WTC11 (cell line): ENCODE data around the gene DDX25. TPM values are rescaled to one million over a fixed set of nuclear protein-coding genes. Genes with fewer than 3 reads are reported as not detected.
A peak's percentile ranks its signal among the peaks of the same experiment; 100 is the strongest.

Source experiments
- ARID4B ChIP-seq: sonication (generic); formaldehyde crosslinking; IDR thresholded peaks from 2 replicates; pipeline ENCODE4 v1.8.0; 2023; ENCODE audit warnings: missing genetic modification reagents, mild to moderate bottlenecking, borderline replicate concordance
- ATF2 ChIP-seq: sonication (generic); formaldehyde crosslinking; IDR thresholded peaks from 2 replicates; pipeline ENCODE4 v1.8.1; 2022; ENCODE audit warnings: low read depth, missing genetic modification reagents, borderline replicate concordance
- CBFB ChIP-seq: sonication (generic); formaldehyde crosslinking; IDR thresholded peaks from 2 replicates; pipeline ENCODE4 v1.8.1; 2022; ENCODE audit warnings: mild to moderate bottlenecking, low read depth, missing genetic modification reagents
- CTCF ChIP-seq: fragments of 200-600 bp; IDR thresholded peaks from 2 replicates; pipeline ENCODE4 v1.8.0; 2022; ENCODE audit warnings: antibody characterized with exemption
- ETV6 ChIP-seq: sonication (generic); formaldehyde crosslinking; IDR thresholded peaks from 2 replicates; pipeline ENCODE4 v1.8.1; 2022; ENCODE audit warnings: mild to moderate bottlenecking, missing genetic modification reagents
- FOXK1 ChIP-seq: sonication (generic); formaldehyde crosslinking; IDR thresholded peaks from 2 replicates; pipeline ENCODE4 v1.8.0; 2022; ENCODE audit warnings: mild to moderate bottlenecking, moderate library complexity, missing genetic modification reagents
- GRHL2 ChIP-seq: fragments of 250-450 bp; sonication (Bioruptor Pico); IDR thresholded peaks from 2 replicates; pipeline ENCODE4 v1.8.0; 2022; ENCODE audit warnings: mild to moderate bottlenecking, moderate library complexity; ENCODE audit not compliant: insufficient replicate concordance, severe bottlenecking
- GTF2I ChIP-seq: fragments of 250-450 bp; sonication (Bioruptor Pico); conservative IDR thresholded peaks from 2 replicates; pipeline ENCODE4 v1.4.0; 2021; ENCODE audit warnings: mild to moderate bottlenecking
- JAZF1 ChIP-seq: fragments of 250-450 bp; sonication (Bioruptor Pico); IDR thresholded peaks from 2 replicates; pipeline ENCODE4 v1.9.0; 2021; ENCODE audit warnings: moderate library complexity, mild to moderate bottlenecking, inconsistent platforms
- MLX ChIP-seq: sonication (generic); formaldehyde crosslinking; IDR thresholded peaks from 2 replicates; pipeline ENCODE4 v1.8.1; 2023; ENCODE audit warnings: mild to moderate bottlenecking, missing genetic modification reagents, moderate library complexity
- MXD4 ChIP-seq: fragments of 250-450 bp; sonication (Bioruptor Pico); IDR thresholded peaks from 2 replicates; pipeline ENCODE4 v1.8.0; 2021; ENCODE audit warnings: mild to moderate bottlenecking, moderate library complexity, borderline replicate concordance
- PRRX2 ChIP-seq: fragments of 250-450 bp; sonication (Bioruptor Pico); IDR thresholded peaks from 2 replicates; pipeline ENCODE4 v1.8.0; 2021; ENCODE audit warnings: mild to moderate bottlenecking
- RORB ChIP-seq: fragments of 250-450 bp; sonication (Bioruptor Pico); IDR thresholded peaks from 2 replicates; pipeline ENCODE4 v1.9.0; 2021; ENCODE audit warnings: mild to moderate bottlenecking
- SMAD4 ChIP-seq: sonication (generic); formaldehyde crosslinking; IDR thresholded peaks from 2 replicates; pipeline ENCODE4 v1.8.0; 2022; ENCODE audit warnings: mild to moderate bottlenecking, missing genetic modification reagents
- SOX15 ChIP-seq: fragments of 250-450 bp; sonication (Bioruptor Pico); IDR thresholded peaks from 2 replicates; pipeline ENCODE4 v1.9.0; 2021; ENCODE audit warnings: mild to moderate bottlenecking
- TCF7 ChIP-seq: sonication (generic); formaldehyde crosslinking; IDR thresholded peaks from 2 replicates; pipeline ENCODE4 v1.8.0; 2022; ENCODE audit warnings: mild to moderate bottlenecking, low read depth, missing genetic modification reagents, moderate library complexity
- TEAD1 ChIP-seq: sonication (generic); formaldehyde crosslinking; IDR thresholded peaks from 2 replicates; pipeline ENCODE4 v1.8.0; 2022; ENCODE audit warnings: mild to moderate bottlenecking, missing genetic modification reagents
- TEAD4 ChIP-seq: sonication (generic); formaldehyde crosslinking; IDR thresholded peaks from 2 replicates; pipeline ENCODE4 v1.8.0; 2022; ENCODE audit warnings: mild to moderate bottlenecking, missing genetic modification reagents
- ZBTB21 ChIP-seq: sonication (generic); formaldehyde crosslinking; IDR thresholded peaks from 2 replicates; pipeline ENCODE4 v1.8.1; 2023; ENCODE audit warnings: mild to moderate bottlenecking, missing genetic modification reagents, borderline replicate concordance
- ZNF219 ChIP-seq: sonication (generic); formaldehyde crosslinking; IDR thresholded peaks from 2 replicates; pipeline ENCODE4 v1.8.0; 2023; ENCODE audit warnings: missing genetic modification reagents, mild to moderate bottlenecking, borderline replicate concordance
- ZNF232 ChIP-seq: sonication (generic); formaldehyde crosslinking; IDR thresholded peaks from 2 replicates; pipeline ENCODE4 v1.8.0; 2022; ENCODE audit warnings: mild to moderate bottlenecking, missing genetic modification reagents
- ZNF263 ChIP-seq: sonication (generic); formaldehyde crosslinking; IDR thresholded peaks from 2 replicates; pipeline ENCODE4 v1.8.1; 2022; ENCODE audit warnings: low read depth, mild to moderate bottlenecking, moderate library complexity, missing genetic modification reagents
- ZNF416 ChIP-seq: fragments of 250-450 bp; sonication (Bioruptor Pico); IDR thresholded peaks from 2 replicates; pipeline ENCODE4 v1.9.0; 2021; ENCODE audit warnings: mild to moderate bottlenecking, inconsistent platforms
- ZNF671 ChIP-seq: fragments of 250-450 bp; sonication (Bioruptor Pico); IDR thresholded peaks from 2 replicates; pipeline ENCODE4 v1.8.0; 2021; ENCODE audit warnings: mild to moderate bottlenecking
- total RNA-seq: library from RNA; stranded (reverse); gene quantifications from 3 replicates; pipeline ENCODE4 v1.2.3, GENCODE V29; 2021
- TF ChIP-seq, protein P1 (sequence below): fragments of 250-450 bp; sonication (Bioruptor Pico); IDR thresholded peaks from 2 replicates; pipeline ENCODE4 v1.8.0; 2021; ENCODE audit warnings: mild to moderate bottlenecking
- TF ChIP-seq, protein P2 (sequence below): fragments of 250-450 bp; sonication (Bioruptor Pico); IDR thresholded peaks from 2 replicates; pipeline ENCODE4 v1.9.0; 2021; ENCODE audit warnings: mild to moderate bottlenecking

Gene DDX25
- total RNA-seq, 1 experiment from 2014 or later = 17.5 TPM

- TF ChIP-seq, protein P1, sequence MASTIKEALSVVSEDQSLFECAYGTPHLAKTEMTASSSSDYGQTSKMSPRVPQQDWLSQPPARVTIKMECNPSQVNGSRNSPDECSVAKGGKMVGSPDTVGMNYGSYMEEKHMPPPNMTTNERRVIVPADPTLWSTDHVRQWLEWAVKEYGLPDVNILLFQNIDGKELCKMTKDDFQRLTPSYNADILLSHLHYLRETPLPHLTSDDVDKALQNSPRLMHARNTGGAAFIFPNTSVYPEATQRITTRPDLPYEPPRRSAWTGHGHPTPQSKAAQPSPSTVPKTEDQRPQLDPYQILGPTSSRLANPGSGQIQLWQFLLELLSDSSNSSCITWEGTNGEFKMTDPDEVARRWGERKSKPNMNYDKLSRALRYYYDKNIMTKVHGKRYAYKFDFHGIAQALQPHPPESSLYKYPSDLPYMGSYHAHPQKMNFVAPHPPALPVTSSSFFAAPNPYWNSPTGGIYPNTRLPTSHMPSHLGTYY (CRISPR knock-in tag) = no peak
- TF ChIP-seq MXD4 (CRISPR knock-in tag) = no peak
- peak; percentile 97; the same call in 1 of the 2 replicates for TF ChIP-seq TCF7 (CRISPR knock-in tag)
- peak; percentile 96 for TF ChIP-seq SMAD4 (CRISPR knock-in tag)
- no peak for TF ChIP-seq GRHL2
- TF ChIP-seq CBFB (CRISPR knock-in tag) = peak; percentile 97
- no peak for TF ChIP-seq ZNF671
- TF ChIP-seq ZNF416 (CRISPR knock-in tag) = no peak
- peak; percentile 100 for TF ChIP-seq ETV6
- peak; percentile 99 for TF ChIP-seq ARID4B (CRISPR knock-in tag)
- TF ChIP-seq TEAD4 (CRISPR knock-in tag) = peak; percentile 93
- TF ChIP-seq RORB = no peak
- TF ChIP-seq SOX15 (CRISPR knock-in tag) = no peak
- peak; percentile 92 for TF ChIP-seq ZNF219 (CRISPR knock-in tag)
- TF ChIP-seq FOXK1 (CRISPR knock-in tag) = peak; percentile 99
- TF ChIP-seq ZNF263 (CRISPR knock-in tag) = peak; percentile 85
- TF ChIP-seq, protein P2, sequence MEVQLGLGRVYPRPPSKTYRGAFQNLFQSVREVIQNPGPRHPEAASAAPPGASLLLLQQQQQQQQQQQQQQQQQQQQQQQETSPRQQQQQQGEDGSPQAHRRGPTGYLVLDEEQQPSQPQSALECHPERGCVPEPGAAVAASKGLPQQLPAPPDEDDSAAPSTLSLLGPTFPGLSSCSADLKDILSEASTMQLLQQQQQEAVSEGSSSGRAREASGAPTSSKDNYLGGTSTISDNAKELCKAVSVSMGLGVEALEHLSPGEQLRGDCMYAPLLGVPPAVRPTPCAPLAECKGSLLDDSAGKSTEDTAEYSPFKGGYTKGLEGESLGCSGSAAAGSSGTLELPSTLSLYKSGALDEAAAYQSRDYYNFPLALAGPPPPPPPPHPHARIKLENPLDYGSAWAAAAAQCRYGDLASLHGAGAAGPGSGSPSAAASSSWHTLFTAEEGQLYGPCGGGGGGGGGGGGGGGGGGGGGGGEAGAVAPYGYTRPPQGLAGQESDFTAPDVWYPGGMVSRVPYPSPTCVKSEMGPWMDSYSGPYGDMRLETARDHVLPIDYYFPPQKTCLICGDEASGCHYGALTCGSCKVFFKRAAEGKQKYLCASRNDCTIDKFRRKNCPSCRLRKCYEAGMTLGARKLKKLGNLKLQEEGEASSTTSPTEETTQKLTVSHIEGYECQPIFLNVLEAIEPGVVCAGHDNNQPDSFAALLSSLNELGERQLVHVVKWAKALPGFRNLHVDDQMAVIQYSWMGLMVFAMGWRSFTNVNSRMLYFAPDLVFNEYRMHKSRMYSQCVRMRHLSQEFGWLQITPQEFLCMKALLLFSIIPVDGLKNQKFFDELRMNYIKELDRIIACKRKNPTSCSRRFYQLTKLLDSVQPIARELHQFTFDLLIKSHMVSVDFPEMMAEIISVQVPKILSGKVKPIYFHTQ (CRISPR knock-in tag) = no peak
- TF ChIP-seq ATF2 (CRISPR knock-in tag) = peak; percentile 95
- TF ChIP-seq MLX (CRISPR knock-in tag) = peak; percentile 93
- no peak for TF ChIP-seq JAZF1
- TF ChIP-seq TEAD1 = peak; percentile 100
- TF ChIP-seq CTCF = no peak
- peak; percentile 98 for TF ChIP-seq ZBTB21 (CRISPR knock-in tag)
- TF ChIP-seq PRRX2 (CRISPR knock-in tag) = no peak
- TF ChIP-seq GTF2I (CRISPR knock-in tag) = no peak
- peak; percentile 99 for TF ChIP-seq ZNF232 (CRISPR knock-in tag)
Observed at GRCh38 chr11:125903711-125904659, at the start of gene DDX25 (continued).
